K562 (cell line): Measurements from ENCODE around the gene IL18RAP. TPM values are rescaled to one million over a fixed set of nuclear protein-coding genes. Genes with fewer than 3 reads are reported as not detected.

Experiments
- CTBP1 ChIP-seq: fragments of 450-650 bp; IDR thresholded peaks from 2 replicates; pipeline ENCODE4 v1.6.1; 2016; ENCODE audit warnings: borderline replicate concordance
- GABPB2 ChIP-seq: fragments of 250-450 bp; sonication (Bioruptor Pico); conservative IDR thresholded peaks from 2 replicates; pipeline ENCODE4 v1.5.1; 2021; ENCODE audit warnings: mild to moderate bottlenecking
- POLR2A ChIP-seq: fragments of 450-650 bp; conservative IDR thresholded peaks from 2 replicates; pipeline ENCODE4 v1.6.1; 2016
- RBM17 ChIP-seq: fragments of 200-400 bp; formaldehyde crosslinking; IDR thresholded peaks from 2 replicates; pipeline ENCODE4 v1.6.1; 2017; ENCODE audit warnings: low read depth, mild to moderate bottlenecking, low read length, borderline replicate concordance
- SMARCE1 ChIP-seq: fragments of 450-650 bp; IDR thresholded peaks from 2 replicates; pipeline ENCODE4 v1.7.1; 2016; ENCODE audit warnings: mild to moderate bottlenecking
- TBP ChIP-seq: optimal IDR thresholded peaks from 2 replicates; pipeline ENCODE3; 2011; ENCODE audit warnings: low read depth, low read length, improper control_type of control experiment
- THRAP3 ChIP-seq: fragments of 450-650 bp; IDR thresholded peaks from 2 replicates; pipeline ENCODE4 v1.6.1; 2016; ENCODE audit warnings: mild to moderate bottlenecking, inconsistent platforms, borderline replicate concordance
- XRCC4 ChIP-seq: IDR thresholded peaks from one replicate; pipeline ENCODE4 v1.6.1; 2011; ENCODE audit not compliant: insufficient read depth, insufficient read length; ENCODE audit errors: extremely low read depth
- ZKSCAN1 ChIP-seq: fragments of 150-350 bp; IDR thresholded peaks from 2 replicates; pipeline ENCODE4 v1.6.1; 2016; ENCODE audit warnings: low read depth, low read length
- ZNF830 ChIP-seq: fragments of 250-450 bp; sonication (Bioruptor Pico); IDR thresholded peaks from 2 replicates; pipeline ENCODE4 v1.5.0; 2021; ENCODE audit warnings: mild to moderate bottlenecking
- polyA plus RNA-seq, 8 experiments: library from polyadenylated mRNA; depleted of rRNA in 4 of 8; stranded (reverse) in 5 of 8; unstranded in 3 of 8; fragments of >200 nt; fragmentation: Nextera tagmentation in 2 of 8; fragmentation: Illumina TruSeq in 1 of 8; extraction: Ambion mirVana in 2 of 8; extraction: Trizol in 1 of 8; gene quantifications; 2 replicates each; pipeline versions ENCODE4 v1.2.1 to v1.2.3, GENCODE V29; 2011 to 2014; ENCODE audit warnings: inconsistent platforms in 1 of 8, missing spikeins in 1 of 8
- total RNA-seq, 7 experiments: library from RNA; depleted of rRNA in 6 of 7; stranded (reverse); fragments of >200 nt in 6 of 7; fragmentation: Illumina TruSeq in 2 of 7; extraction: Trizol in 2 of 7; gene quantifications; 2 replicates each; pipeline versions ENCODE4 v1.2.1 to v1.2.3, GENCODE V29; 2011 to 2021; ENCODE audit warnings: low replicate concordance in 1 of 7
- TF ChIP-seq, protein P1 (sequence below): fragments of 200-400 bp; formaldehyde crosslinking; IDR thresholded peaks from 2 replicates; pipeline ENCODE4 v1.6.1; 2017; ENCODE audit warnings: mild to moderate bottlenecking, low read depth, low read length, moderate library complexity
- TF ChIP-seq, protein P2 (sequence below): sonication (generic); IDR thresholded peaks from 2 replicates; pipeline ENCODE4 v1.6.1; 2016
- TF ChIP-seq, protein P3 (sequence below): fragments of 450-650 bp; conservative IDR thresholded peaks from 2 replicates; pipeline ENCODE4 v1.6.1; 2016; ENCODE audit warnings: missing genetic modification characterization, low read depth, mild to moderate bottlenecking, missing compliant biosample characterization, moderate library complexity
- TF ChIP-seq, protein P4 (sequence below), 2 experiments: IDR thresholded peaks; 2 replicates each; pipeline ENCODE4 v1.6.1; 2011; ENCODE audit warnings: borderline replicate concordance in 1 of 2, control low read depth in 1 of 2, low read depth in 1 of 2, low read length in 1 of 2, mild to moderate bottlenecking in 1 of 2, mixed read lengths in 1 of 2, moderate library complexity in 1 of 2; ENCODE audit not compliant: insufficient read depth in 1 of 2, insufficient read length in 1 of 2, poor library complexity in 1 of 2, severe bottlenecking in 1 of 2; ENCODE audit errors: extremely low read depth in 1 of 2
- TF ChIP-seq, protein P5 (sequence below): fragments of 200-800 bp; sonication (Bioruptor generic); IDR thresholded peaks from 2 replicates; pipeline ENCODE4 v1.6.1; 2017; ENCODE audit warnings: missing genetic modification characterization, missing compliant biosample characterization
- TF ChIP-seq, protein P6 (sequence below): sonication (generic); formaldehyde crosslinking; IDR thresholded peaks from 2 replicates; pipeline ENCODE4 v1.8.0; 2022; ENCODE audit warnings: mild to moderate bottlenecking, missing genetic modification reagents, borderline replicate concordance

IL18RAP gene
- total and polyA plus RNA-seq, 9 of the 15 experiments (the other 6 are each of a cell fraction or from before 2014, with no cell fraction given), result 1.1 to 20.5 (median 5.8) TPM

DNA sequence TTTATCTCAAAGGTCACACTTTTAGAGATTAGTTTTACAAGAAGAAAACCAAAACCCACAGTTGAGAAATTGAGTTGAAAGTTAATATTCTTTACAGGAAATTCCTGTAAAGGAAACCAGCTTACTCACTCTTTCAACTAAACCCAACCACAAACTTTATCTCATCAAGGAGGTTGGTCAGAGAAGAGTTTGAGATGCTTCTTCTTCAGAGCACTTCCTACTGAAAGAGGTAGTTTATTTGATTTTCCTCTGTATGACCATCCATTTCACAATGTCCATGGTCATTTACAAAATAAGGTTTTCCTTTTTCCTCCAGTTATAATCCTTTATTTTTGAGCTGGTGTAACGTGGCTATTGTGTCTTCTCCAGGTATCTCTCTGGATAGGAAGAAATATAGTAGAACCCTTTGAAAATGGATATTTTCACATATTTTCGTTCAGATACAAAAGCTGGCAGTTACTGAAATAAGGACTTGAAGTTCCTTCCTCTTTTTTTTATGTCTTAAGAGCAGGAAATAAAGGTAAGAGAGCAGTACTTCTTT, 4.5 kb upstream of the IL18RAP start (continued):
- TF ChIP-seq, protein P1, sequence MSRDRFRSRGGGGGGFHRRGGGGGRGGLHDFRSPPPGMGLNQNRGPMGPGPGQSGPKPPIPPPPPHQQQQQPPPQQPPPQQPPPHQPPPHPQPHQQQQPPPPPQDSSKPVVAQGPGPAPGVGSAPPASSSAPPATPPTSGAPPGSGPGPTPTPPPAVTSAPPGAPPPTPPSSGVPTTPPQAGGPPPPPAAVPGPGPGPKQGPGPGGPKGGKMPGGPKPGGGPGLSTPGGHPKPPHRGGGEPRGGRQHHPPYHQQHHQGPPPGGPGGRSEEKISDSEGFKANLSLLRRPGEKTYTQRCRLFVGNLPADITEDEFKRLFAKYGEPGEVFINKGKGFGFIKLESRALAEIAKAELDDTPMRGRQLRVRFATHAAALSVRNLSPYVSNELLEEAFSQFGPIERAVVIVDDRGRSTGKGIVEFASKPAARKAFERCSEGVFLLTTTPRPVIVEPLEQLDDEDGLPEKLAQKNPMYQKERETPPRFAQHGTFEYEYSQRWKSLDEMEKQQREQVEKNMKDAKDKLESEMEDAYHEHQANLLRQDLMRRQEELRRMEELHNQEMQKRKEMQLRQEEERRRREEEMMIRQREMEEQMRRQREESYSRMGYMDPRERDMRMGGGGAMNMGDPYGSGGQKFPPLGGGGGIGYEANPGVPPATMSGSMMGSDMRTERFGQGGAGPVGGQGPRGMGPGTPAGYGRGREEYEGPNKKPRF, result no peak
- TF ChIP-seq TBP (no peak), RBM17 (no peak), THRAP3 (no peak), SMARCE1 (peak; percentile 88), ZKSCAN1 (no peak), CTBP1 (peak; percentile 91), XRCC4 (no peak), POLR2A (no peak), ZNF830 (CRISPR knock-in tag) (no peak), GABPB2 (CRISPR knock-in tag) (no peak)
- TF ChIP-seq, protein P2, sequence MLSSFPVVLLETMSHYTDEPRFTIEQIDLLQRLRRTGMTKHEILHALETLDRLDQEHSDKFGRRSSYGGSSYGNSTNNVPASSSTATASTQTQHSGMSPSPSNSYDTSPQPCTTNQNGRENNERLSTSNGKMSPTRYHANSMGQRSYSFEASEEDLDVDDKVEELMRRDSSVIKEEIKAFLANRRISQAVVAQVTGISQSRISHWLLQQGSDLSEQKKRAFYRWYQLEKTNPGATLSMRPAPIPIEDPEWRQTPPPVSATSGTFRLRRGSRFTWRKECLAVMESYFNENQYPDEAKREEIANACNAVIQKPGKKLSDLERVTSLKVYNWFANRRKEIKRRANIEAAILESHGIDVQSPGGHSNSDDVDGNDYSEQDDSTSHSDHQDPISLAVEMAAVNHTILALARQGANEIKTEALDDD, result peak; percentile 98
- TF ChIP-seq, protein P3, sequence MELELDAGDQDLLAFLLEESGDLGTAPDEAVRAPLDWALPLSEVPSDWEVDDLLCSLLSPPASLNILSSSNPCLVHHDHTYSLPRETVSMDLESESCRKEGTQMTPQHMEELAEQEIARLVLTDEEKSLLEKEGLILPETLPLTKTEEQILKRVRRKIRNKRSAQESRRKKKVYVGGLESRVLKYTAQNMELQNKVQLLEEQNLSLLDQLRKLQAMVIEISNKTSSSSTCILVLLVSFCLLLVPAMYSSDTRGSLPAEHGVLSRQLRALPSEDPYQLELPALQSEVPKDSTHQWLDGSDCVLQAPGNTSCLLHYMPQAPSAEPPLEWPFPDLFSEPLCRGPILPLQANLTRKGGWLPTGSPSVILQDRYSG (tag), result no peak
- TF ChIP-seq, protein P4, sequence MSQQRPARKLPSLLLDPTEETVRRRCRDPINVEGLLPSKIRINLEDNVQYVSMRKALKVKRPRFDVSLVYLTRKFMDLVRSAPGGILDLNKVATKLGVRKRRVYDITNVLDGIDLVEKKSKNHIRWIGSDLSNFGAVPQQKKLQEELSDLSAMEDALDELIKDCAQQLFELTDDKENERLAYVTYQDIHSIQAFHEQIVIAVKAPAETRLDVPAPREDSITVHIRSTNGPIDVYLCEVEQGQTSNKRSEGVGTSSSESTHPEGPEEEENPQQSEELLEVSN (IDR thresholded peaks at IDR 0.05; ENCODE audit: borderline replicate concordance in 1 of 2, extremely low read depth in 1 of 2, insufficient read depth in 1 of 2, insufficient read length in 1 of 2, low read depth in 1 of 2, low read length in 1 of 2, poor library complexity in 1 of 2, severe bottlenecking in 1 of 2), result no peak
- TF ChIP-seq, protein P5, sequence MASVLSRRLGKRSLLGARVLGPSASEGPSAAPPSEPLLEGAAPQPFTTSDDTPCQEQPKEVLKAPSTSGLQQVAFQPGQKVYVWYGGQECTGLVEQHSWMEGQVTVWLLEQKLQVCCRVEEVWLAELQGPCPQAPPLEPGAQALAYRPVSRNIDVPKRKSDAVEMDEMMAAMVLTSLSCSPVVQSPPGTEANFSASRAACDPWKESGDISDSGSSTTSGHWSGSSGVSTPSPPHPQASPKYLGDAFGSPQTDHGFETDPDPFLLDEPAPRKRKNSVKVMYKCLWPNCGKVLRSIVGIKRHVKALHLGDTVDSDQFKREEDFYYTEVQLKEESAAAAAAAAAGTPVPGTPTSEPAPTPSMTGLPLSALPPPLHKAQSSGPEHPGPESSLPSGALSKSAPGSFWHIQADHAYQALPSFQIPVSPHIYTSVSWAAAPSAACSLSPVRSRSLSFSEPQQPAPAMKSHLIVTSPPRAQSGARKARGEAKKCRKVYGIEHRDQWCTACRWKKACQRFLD (CRISPR knock-in tag), result 0 out of 2 replicates have a peak, but pooled peaks have one; percentile 31
- TF ChIP-seq, protein P6, sequence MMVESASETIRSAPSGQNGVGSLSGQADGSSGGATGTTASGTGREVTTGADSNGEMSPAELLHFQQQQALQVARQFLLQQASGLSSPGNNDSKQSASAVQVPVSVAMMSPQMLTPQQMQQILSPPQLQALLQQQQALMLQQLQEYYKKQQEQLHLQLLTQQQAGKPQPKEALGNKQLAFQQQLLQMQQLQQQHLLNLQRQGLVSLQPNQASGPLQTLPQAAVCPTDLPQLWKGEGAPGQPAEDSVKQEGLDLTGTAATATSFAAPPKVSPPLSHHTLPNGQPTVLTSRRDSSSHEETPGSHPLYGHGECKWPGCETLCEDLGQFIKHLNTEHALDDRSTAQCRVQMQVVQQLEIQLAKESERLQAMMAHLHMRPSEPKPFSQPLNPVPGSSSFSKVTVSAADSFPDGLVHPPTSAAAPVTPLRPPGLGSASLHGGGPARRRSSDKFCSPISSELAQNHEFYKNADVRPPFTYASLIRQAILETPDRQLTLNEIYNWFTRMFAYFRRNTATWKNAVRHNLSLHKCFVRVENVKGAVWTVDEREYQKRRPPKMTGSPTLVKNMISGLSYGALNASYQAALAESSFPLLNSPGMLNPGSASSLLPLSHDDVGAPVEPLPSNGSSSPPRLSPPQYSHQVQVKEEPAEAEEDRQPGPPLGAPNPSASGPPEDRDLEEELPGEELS (CRISPR knock-in tag), result no peak
